Heart right ventricle (tissue), 16 donors: Measurements from ENCODE around the gene MTX1. TPM values are rescaled to one million over a fixed set of nuclear protein-coding genes. Genes with fewer than 3 reads are reported as not detected.
A peak's percentile ranks its signal among the peaks of the same experiment; 100 is the strongest.
"Not testable (repeated sequence)": the region's sequence is repeated elsewhere in the genome, so short reads cannot be mapped to it uniquely, and the experiment has no call there.

Experiments used
- ATAC-seq, 8 donors: fragments of 200-7000 bp; cut with Tn5 transposase; one replicate each; pipeline ENCODE4 v1.9.1; 2020; ENCODE audit warnings: mild to moderate bottlenecking in 8 of 8, moderate library complexity in 8 of 8, moderate number of reproducible peaks in 1 of 8
- DNase-seq, 2 donors: peaks; one replicate each; pipeline ENCODE4 v3.0.0-alpha.2; 2020
- H3K27ac ChIP-seq, 10 donors: fragments of 200-600 bp; sonication (generic) in 2 of 10; one replicate each; pipeline versions ENCODE4 v1.5.0 to v1.8.0; 2020 to 2022; ENCODE audit warnings: mild to moderate bottlenecking in 3 of 10
- H3K27me3 ChIP-seq, 7 donors: fragments of 200-600 bp; one replicate each; pipeline ENCODE4 v1.8.0; 2021 to 2022; ENCODE audit warnings: mild to moderate bottlenecking in 2 of 7
- H3K36me3 ChIP-seq, 9 donors: fragments of 200-600 bp; sonication (generic) in 1 of 9; one replicate each; pipeline versions ENCODE4 v1.5.0 to v1.8.0; 2020 to 2022; ENCODE audit warnings: mild to moderate bottlenecking in 2 of 9
- H3K4me1 ChIP-seq, 9 donors: fragments of 200-600 bp; sonication (generic) in 1 of 9; one replicate each; pipeline versions ENCODE4 v1.5.0 to v1.8.0; 2020 to 2022; ENCODE audit warnings: mild to moderate bottlenecking in 4 of 9
- H3K4me3 ChIP-seq, 10 donors: fragments of 200-600 bp; sonication (generic) in 2 of 10; one replicate each; pipeline versions ENCODE4 v1.5.0 to v1.8.0; 2020 to 2022; ENCODE audit warnings: mild to moderate bottlenecking in 7 of 10, moderate library complexity in 2 of 10
- H3K9me3 ChIP-seq, 11 donors: fragments of 200-600 bp in 10 of 11; sonication (generic) in 2 of 11; one replicate each; pipeline versions ENCODE4 v1.5.0 to v1.8.0; 2013 to 2022; ENCODE audit warnings: mild to moderate bottlenecking in 2 of 11, control low read depth in 1 of 11, moderate library complexity in 1 of 11
- CTCF ChIP-seq, 9 donors: fragments of 200-600 bp; sonication (generic) in 2 of 9; IDR thresholded peaks; one replicate each; pipeline versions ENCODE4 v1.5.0 to v1.8.0; 2021 to 2022; ENCODE audit warnings: antibody characterized with exemption in 9 of 9, mild to moderate bottlenecking in 5 of 9, moderate library complexity in 1 of 9
- WGBS, 2 donors: extraction: QIAGEN DNeasy Blood & Tissue Kit; methylation state at CpG; one replicate each; pipeline ENCODE4 v1.1.7; 2013; ENCODE audit warnings: inconsistent platforms in 1 of 2; 5-methylcytosine and 5-hydroxymethylcytosine counted together
- intact Hi-C, 10 donors: fragments of 100-400 bp; cut with DNase I; formaldehyde crosslinking; loops; one replicate each; pipeline versions ENCODE4 v1.11.1 to v1.14.2; 2022
- polyA plus RNA-seq, 2 donors: library from polyadenylated mRNA; stranded (reverse); fragments of 200-250 nt; gene quantifications; one replicate each; pipeline ENCODE4 v1.2.3, GENCODE V29; 2013
- total RNA-seq, 10 donors: library from RNA; stranded (reverse); fragmentation: NEBNext Ultra II Directional in 3 of 10; extraction: Animal tissue kit (Norgen Biotek cat#: 25700) in 3 of 10; gene quantifications; one replicate each; pipeline versions ENCODE4 v1.2.1 to v1.2.4, GENCODE V29; 2021 to 2023
- donor health status: Arrhythmogenic right ventricular cardiomyopathy.
- donor health status: ischemic (EF 13 %, LVEDD 7.1; RV severe dilation, severe dysfunction).
- donor health status: healthy with polysubstance abuse.
- donor health status: DM: no; HTN: yes; CAD: no.
- donor health status: DM: no; HTN: no; CAD: no.
- donor health status: ischemic (EF 25% LVEDD 6.9; RV normal size, moderate dysfunction).
- donor health status: ischemic (EF 25% LVEDD 5.7; RV mildly dilated, moderate dysfunction).
- donor health status: healthy.
- donor health status: DM: yes; HTN: yes; CAD: no.
- donor health status: Ischemic cardiomyopathy.
- donor health status: ischemic (EF 35%, LVEDD 5.7; RV mildly dilated, moderate dysfunction).
- donor health status: nonischemic (EF 11% LVEDD 7.7; RV severe dilation, severe dysfunction).
- donor health status: DM: yes; HTN: yes; CAD: no.
- donor health status: PGD.
- donor health status: ischemic (EF 29% LVEDD 5.4; RV normal size, mild dysfunction).
- donor health status: nonischemic (EF 23%, LVEDD 6.1; RV moderate dilation, normal function).

The MTX1 gene
- total and polyA plus RNA-seq, 12 donors: 13.1 to 49.7 (median 18.0) TPM

- DNase-seq: no peak
- peak overlapping the region in 1 of 10 donors; percentile 75 for H3K27ac ChIP-seq
- intact Hi-C loops: no loop called here
- no peak for TF ChIP-seq CTCF (IDR thresholded peaks at IDR 0.05)
- H3K36me3 ChIP-seq: no peaks in the 10 kb centered on the region
- peaks cover 0 to 14% (median 8%) of the 10 kb centered on the region in 9 donors for H3K4me1 ChIP-seq
- H3K9me3 ChIP-seq: no peaks in the 10 kb centered on the region
- no peaks in the 10 kb centered on the region for H3K27me3 ChIP-seq
- 77 to 82% methylated on average over 8 of the region's 8 CpGs for WGBS, 2 donors
- ATAC-seq: no peak
- H3K4me3 ChIP-seq: no peak overlapping the region
These were observed 22.3 kb upstream of the MTX1 start for GRCh38 chr1:155186067-155186793.

- no peak for DNase-seq
- no peak for ATAC-seq
- intact Hi-C loops: no loop called here
- no peaks in the 10 kb centered on the region for H3K9me3 ChIP-seq
- TF ChIP-seq CTCF (IDR thresholded peaks at IDR 0.05): no peak
- WGBS, 2 donors: 80 to 84% methylated on average over 14 of the region's 14 CpGs
- no peaks in the 10 kb centered on the region for H3K27me3 ChIP-seq
- H3K36me3 ChIP-seq: no peaks in the 10 kb centered on the region
- H3K4me1 ChIP-seq: peaks cover 0 to 14% (median 8%) of the 10 kb centered on the region in 9 donors
- no peak overlapping the region for H3K4me3 ChIP-seq
- no peak overlapping the region for H3K27ac ChIP-seq
These were observed 21.6 kb upstream of the MTX1 start for GRCh38 chr1:155186794-155187455.

- WGBS, 2 donors: 80 to 83% methylated on average over 16 of the region's 16 CpGs
- TF ChIP-seq CTCF (IDR thresholded peaks at IDR 0.05): no peak
- no peak for ATAC-seq
These were observed 21.0 kb upstream of the MTX1 start for GRCh38 chr1:155187456-155187891.

GRCh38 chr1:155188268-155188667 is 20.2 kb upstream of the MTX1 start:
- 93 to 95% methylated on average over 12 to 14 of the region's 14 CpGs for WGBS, 2 donors
- Histone ChIP-seq H3K27me3 (no peaks in the 10 kb centered on the region), H3K4me3 (no peak overlapping the region), H3K9me3 (no peaks in the 10 kb centered on the region), H3K36me3 (no peaks in the 10 kb centered on the region), H3K27ac (no peak overlapping the region), H3K4me1 (peaks cover 3 to 25% (median 16%) of the 10 kb centered on the region in 9 donors)
- no peak for TF ChIP-seq CTCF (IDR thresholded peaks at IDR 0.05)
- DNase-seq (no peak), ATAC-seq (no peak)
- intact Hi-C loops: no loop called here

More at GRCh38 chr1:155187456-155187891, 21.0 kb upstream of the MTX1 start:
- intact Hi-C loops: no loop called here
- H3K27ac ChIP-seq: no peak overlapping the region
- H3K4me3 ChIP-seq: no peak overlapping the region
- no peaks in the 10 kb centered on the region for H3K27me3 ChIP-seq
- no peaks in the 10 kb centered on the region for H3K36me3 ChIP-seq
- no peak for DNase-seq
- no peaks in the 10 kb centered on the region for H3K9me3 ChIP-seq
- peaks cover 0 to 17% (median 8%) of the 10 kb centered on the region in 9 donors for H3K4me1 ChIP-seq

GRCh38 chr1:155189926-155190325 is 18.6 kb upstream of the MTX1 start:
- ATAC-seq, DNase-seq, H3K27ac ChIP-seq, H3K27me3 ChIP-seq, intact Hi-C loops, H3K36me3 ChIP-seq, H3K4me3 ChIP-seq, H3K9me3 ChIP-seq: not testable (repeated sequence)
- 96 to 97% methylated on average over 21 to 23 of the region's 45 CpGs for WGBS, 2 donors
- H3K4me1 ChIP-seq: peaks cover 2 to 37% (median 29%) of the 10 kb centered on the region in 9 donors
